Smooth muscle cell (in vitro differentiated cells): ENCODE results near the gene GNB5. TPM values are rescaled to one million over a fixed set of nuclear protein-coding genes. Genes with fewer than 3 reads are reported as not detected.
"Not testable (repeated sequence)": the region's sequence is repeated elsewhere in the genome, so short reads cannot be mapped to it uniquely, and the experiment has no call there.

Experiments used
- DNase-seq: peaks from one replicate; lab custom pipeline; 2025; ENCODE audit not compliant: unreplicated experiment; lab: John Stamatoyannopoulos, UW
- H2AFZ ChIP-seq: fragments of 200-600 bp; sonication (generic); 2 replicates; pipeline ENCODE4 v1.6.0; 2016; ENCODE audit warnings: antibody characterized with exemption, low read depth, mild to moderate bottlenecking
- H3F3A ChIP-seq: fragments of 200-600 bp; sonication (generic); 2 replicates; pipeline ENCODE4 v1.6.0; 2017; ENCODE audit warnings: antibody characterized with exemption, low read depth
- H3K27ac ChIP-seq: fragments of 200-600 bp; sonication (generic); 2 replicates; pipeline ENCODE4 v1.5.1; 2016; ENCODE audit warnings: low read depth, mild to moderate bottlenecking
- H3K27me3 ChIP-seq: fragments of 200-600 bp; sonication (generic); 2 replicates; pipeline ENCODE4 v1.6.1; 2016; ENCODE audit warnings: low read depth, mild to moderate bottlenecking
- H3K36me3 ChIP-seq: fragments of 200-600 bp; sonication (generic); 2 replicates; pipeline ENCODE4 v1.5.1; 2016; ENCODE audit warnings: low read depth
- H3K4me1 ChIP-seq: fragments of 200-600 bp; sonication (generic); 2 replicates; pipeline ENCODE4 v1.5.1; 2016; ENCODE audit warnings: low read depth
- H3K4me2 ChIP-seq: fragments of 200-600 bp; sonication (generic); 2 replicates; pipeline ENCODE4 v1.6.0; 2016; ENCODE audit warnings: mild to moderate bottlenecking
- H3K4me3 ChIP-seq: fragments of 200-600 bp; sonication (generic); 2 replicates; pipeline ENCODE4 v1.5.1; 2016; ENCODE audit warnings: mild to moderate bottlenecking
- H3K79me2 ChIP-seq: fragments of 200-600 bp; sonication (generic); 2 replicates; pipeline ENCODE4 v1.6.0; 2016; ENCODE audit warnings: low read depth, mild to moderate bottlenecking
- H3K9ac ChIP-seq: fragments of 200-600 bp; sonication (generic); 2 replicates; pipeline ENCODE4 v1.6.0; 2016; ENCODE audit warnings: low read depth
- H3K9me3 ChIP-seq: fragments of 200-600 bp; sonication (generic); replicated peaks from 2 replicates; pipeline ENCODE4 v1.5.1; 2016; ENCODE audit warnings: low read depth
- H4K20me1 ChIP-seq: fragments of 200-600 bp; sonication (generic); 2 replicates; pipeline ENCODE4 v1.6.0; 2016; ENCODE audit warnings: low read depth
- CTCF ChIP-seq: fragments of 200-600 bp; sonication (generic); IDR thresholded peaks from 2 replicates; pipeline ENCODE4 v1.5.1; 2017; ENCODE audit warnings: borderline replicate concordance, mild to moderate bottlenecking, antibody characterized with exemption; ENCODE audit not compliant: insufficient read depth, poor library complexity, severe bottlenecking
- WGBS: methylation state at CpG from one replicate; pipeline ENCODE4 v1.1.7; 2016; ENCODE audit warnings: low lambda C conversion rate; 5-methylcytosine and 5-hydroxymethylcytosine counted together
- polyA plus RNA-seq: library from polyadenylated mRNA; unstranded; fragments of >200 nt; fragmentation: Nextera tagmentation; extraction: Ambion mirVana; gene quantifications from 2 replicates; pipeline ENCODE4 v1.2.1, GENCODE V29; 2016
- total RNA-seq: library from RNA; depleted of rRNA; stranded (reverse); fragments of >200 nt; gene quantifications from 2 replicates; pipeline ENCODE4 v1.2.3, GENCODE V29; 2014

Gene GNB5
- total RNA-seq (14.0 and 20.7 TPM in 2 replicates), polyA plus RNA-seq (22.7 and 25.1 TPM in 2 replicates)

DNA sequence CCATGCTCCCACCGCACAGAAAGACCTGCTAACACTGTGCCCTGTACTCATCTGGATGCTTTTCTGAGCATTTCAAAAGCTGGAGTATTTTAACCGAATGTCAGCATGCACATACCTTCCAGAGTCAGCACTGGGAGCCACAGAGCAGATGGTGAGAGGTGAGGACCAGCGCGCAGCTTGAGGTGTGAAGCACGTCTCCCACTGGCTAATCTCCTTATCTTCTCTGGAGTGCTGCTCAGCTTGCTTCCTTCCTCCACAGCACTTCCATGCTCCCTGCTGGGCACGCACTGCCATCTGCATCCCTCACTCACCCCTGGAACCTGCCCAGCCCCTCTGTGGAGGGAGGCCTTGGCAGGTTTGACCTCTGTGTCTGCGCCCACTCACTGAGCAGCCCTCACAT is at the start of gene GNB5:
Gene GNB5, minus strand, starts transcription at position 186 of the 400 bp plus-strand sequence. CDS start 6,716 bp downstream, outside the sequence.
- H3K4me2 ChIP-seq = no peak within 1 kb of the TSS
- H4K20me1 ChIP-seq = no peaks in the 10 kb centered on the region
- H3K9me3 ChIP-seq = no peaks in the 10 kb centered on the region
- TF ChIP-seq CTCF = no peak
- H2AFZ ChIP-seq = no peak within 1 kb of the TSS
- H3K9ac ChIP-seq = no peak within 1 kb of the TSS
- H3K27me3 ChIP-seq = no peaks in the 10 kb centered on the region
- H3K79me2 ChIP-seq = no peaks in the 10 kb centered on the region
- no peaks in the 10 kb centered on the region for H3F3A ChIP-seq
- WGBS = 89% methylated on average over 7 of the region's 7 CpGs
- no peak within 1 kb of the TSS for H3K4me3 ChIP-seq
- no peak within 1 kb of the TSS for H3K27ac ChIP-seq
- no peak for DNase-seq
- no peaks in the 10 kb centered on the region for H3K4me1 ChIP-seq
- H3K36me3 ChIP-seq = no peaks in the 10 kb centered on the region

- TF ChIP-seq CTCF = no peak
- WGBS = 94% methylated on average over 3 of the region's 3 CpGs
- H2AFZ ChIP-seq = no peak overlapping the region
- no peaks in the 10 kb centered on the region for H3K9me3 ChIP-seq
- no peak overlapping the region for H3K4me3 ChIP-seq
- H4K20me1 ChIP-seq = no peaks in the 10 kb centered on the region
- H3K4me2 ChIP-seq = no peak overlapping the region
- H3K9ac ChIP-seq = no peak overlapping the region
- H3K27ac ChIP-seq = no peak overlapping the region
- H3K36me3 ChIP-seq = no peaks in the 10 kb centered on the region
- DNase-seq = no peak
- no peaks in the 10 kb centered on the region for H3K4me1 ChIP-seq
- H3F3A ChIP-seq = no peaks in the 10 kb centered on the region
- no peaks in the 10 kb centered on the region for H3K79me2 ChIP-seq
- H3K27me3 ChIP-seq = no peaks in the 10 kb centered on the region
Measured at GRCh38 chr15:52240166-52240565, 49.0 kb upstream of the GNB5 start.

DNA sequence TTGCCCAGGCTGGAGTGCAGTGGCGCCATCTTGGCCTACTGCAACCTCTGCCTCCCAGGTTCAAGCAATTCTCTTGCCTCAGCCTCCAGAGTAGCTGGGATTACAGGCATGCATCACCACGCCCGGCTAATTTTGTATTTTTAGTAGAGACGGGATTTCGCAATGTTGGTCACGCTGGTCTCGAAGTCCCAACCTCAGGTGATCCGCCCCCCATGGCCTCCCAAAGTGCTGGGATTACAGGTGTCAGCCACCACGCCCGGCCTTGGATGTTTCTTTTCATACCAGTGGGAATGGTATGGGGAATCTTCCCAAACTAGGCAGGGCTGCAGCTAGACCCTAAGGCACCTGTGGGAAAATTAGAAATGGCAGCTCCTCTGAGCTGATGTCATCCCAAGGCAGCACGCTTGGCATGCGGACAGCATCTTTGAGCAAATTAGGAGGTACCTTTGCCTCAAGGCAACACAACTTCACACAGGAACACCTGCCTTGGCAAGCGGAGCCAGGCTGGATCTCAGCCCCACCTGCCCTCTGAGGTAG is 47.9 kb upstream of the GNB5 start:
- H4K20me1 ChIP-seq, H3K9me3 ChIP-seq, H3K4me3 ChIP-seq, DNase-seq, H3K27me3 ChIP-seq, H3K36me3 ChIP-seq, H3K4me2 ChIP-seq, H3F3A ChIP-seq, H3K27ac ChIP-seq, H2AFZ ChIP-seq, H3K79me2 ChIP-seq, H3K4me1 ChIP-seq, H3K9ac ChIP-seq: not testable (repeated sequence)
- WGBS = 98% methylated on average over 13 of the region's 13 CpGs

GRCh38 chr15:52238149-52238548 is 47.0 kb upstream of the GNB5 start:
- no peak for TF ChIP-seq CTCF
- DNase-seq = no peak
- no peaks in the 10 kb centered on the region for H3K9me3 ChIP-seq

More at GRCh38 chr15:52238149-52238548, 47.0 kb upstream of the GNB5 start:
- Histone ChIP-seq H2AFZ (no peak overlapping the region), H3K4me1 (no peaks in the 10 kb centered on the region), H3K4me3 (no peak overlapping the region), H3K9ac (no peak overlapping the region), H3K27ac (no peak overlapping the region), H4K20me1 (no peaks in the 10 kb centered on the region), H3K36me3 (no peaks in the 10 kb centered on the region), H3K4me2 (no peak overlapping the region), H3K79me2 (no peaks in the 10 kb centered on the region), H3F3A (no peaks in the 10 kb centered on the region), H3K27me3 (no peaks in the 10 kb centered on the region)
- 100% methylated on average over 3 of the region's 3 CpGs for whole genome bisulfite sequencing
